ENCODE results near the gene EIF3I. TPM values are rescaled to one million over a fixed set of nuclear protein-coding genes. Genes with fewer than 3 reads are reported as not detected.
A peak's percentile ranks its signal among the peaks of the same experiment; 100 is the strongest.

The EIF3I gene
- polyA plus RNA-seq, 1 of the 3 experiments (the other 2 are of a cell fraction), result 479 TPM

DNA sequence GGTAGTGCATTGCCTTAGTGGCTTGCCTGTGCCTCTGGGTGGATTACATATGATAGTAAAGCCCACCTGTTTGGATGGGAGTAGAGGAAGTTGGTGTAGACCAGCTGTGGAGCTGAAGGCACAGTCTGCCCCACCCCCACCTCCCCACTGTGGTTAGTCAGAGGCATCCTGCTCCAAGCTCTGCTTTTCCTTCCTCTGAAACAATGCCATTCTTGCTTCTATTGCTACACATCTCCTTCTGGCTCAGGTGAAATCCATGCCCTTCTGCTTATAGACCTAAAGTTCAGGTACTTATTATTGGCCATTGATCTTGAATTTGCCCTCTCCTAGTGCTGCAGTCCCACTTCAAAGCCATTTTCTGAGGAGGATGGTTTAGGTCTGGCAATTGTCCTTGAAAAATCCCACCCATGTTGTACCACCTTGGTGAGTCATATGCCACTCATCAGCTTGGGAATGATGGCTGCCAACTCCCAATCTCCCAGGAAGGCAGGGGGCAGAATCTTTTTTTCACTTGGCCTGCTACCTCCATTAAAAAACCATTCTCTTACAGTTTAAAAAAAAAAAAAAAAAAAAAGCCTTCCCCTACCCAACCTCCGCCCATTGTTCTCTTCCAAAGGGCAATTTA, 49.5 kb upstream of the EIF3I start:
- Histone ChIP-seq H3K4me1 (ENCODE audit: control insufficient read depth in 1 of 2, insufficient read depth in 2 of 2, low read depth in 1 of 2, low read length in 1 of 2) (no peaks in the 10 kb centered on the region), H3K79me2 (ENCODE audit: insufficient read depth) (no peaks in the 10 kb centered on the region), H3K27me3 (ENCODE audit: insufficient read depth) (no peaks in the 10 kb centered on the region), H2AFZ (ENCODE audit: low read depth) (no peak overlapping the region), H3K4me3 (ENCODE audit: low read depth in 2 of 2, low read length in 1 of 2) (no peak overlapping the region), H3K36me3 (replicated peaks in 1 of 2; ENCODE audit: control insufficient read depth in 1 of 2, insufficient read depth in 2 of 2, low read length in 1 of 2) (peaks cover 47 to 53% of the 10 kb centered on the region in 2 experiments), H4K20me1 (ENCODE audit: insufficient read depth) (no peaks in the 10 kb centered on the region), H3F3A (replicated peaks; ENCODE audit: insufficient read depth) (peaks cover 19% of the 10 kb centered on the region), H3K9ac (no peak overlapping the region), H3K4me2 (no peak overlapping the region), H3K9me2 (no peaks in the 10 kb centered on the region), H3K27ac (ENCODE audit: low read depth in 2 of 2, low read length in 1 of 2) (no peak overlapping the region), H3K9me3 (no peaks in the 10 kb centered on the region)
- TF ChIP-seq RFX5 (IDR thresholded peaks at IDR 0.05; ENCODE audit: low read length) (no peak), SMC3 (IDR thresholded peaks at IDR 0.05; ENCODE audit: low read depth, low read length) (no peak), JUND (IDR thresholded peaks at IDR 0.05) (no peak), TAF1 (IDR thresholded peaks at IDR 0.05; ENCODE audit: borderline replicate concordance, low read depth, low read length) (no peak), RAD21 (IDR thresholded peaks at IDR 0.05; ENCODE audit: low read length) (no peak), SIN3A (IDR thresholded peaks at IDR 0.05; ENCODE audit: borderline replicate concordance, low read depth, low read length) (no peak), TEAD4 (IDR thresholded peaks at IDR 0.05; ENCODE audit: borderline replicate concordance, insufficient read depth) (no peak), EZH2phosphoT487 (IDR thresholded peaks at IDR 0.05; ENCODE audit: borderline replicate concordance, low read depth) (no peak), ELF1 (IDR thresholded peaks at IDR 0.05) (no peak), MXI1 (IDR thresholded peaks at IDR 0.05; ENCODE audit: low read depth, low read length) (no peak), RXRA (IDR thresholded peaks at IDR 0.05; ENCODE audit: borderline replicate concordance, low read depth) (no peak), EP300 (IDR thresholded peaks at IDR 0.05; ENCODE audit: borderline replicate concordance in 1 of 2, low read depth in 1 of 2, low read length in 1 of 2) (no peak), RCOR1 (IDR thresholded peaks at IDR 0.05; ENCODE audit: low read length) (no peak)
- TF ChIP-seq, protein P1, sequence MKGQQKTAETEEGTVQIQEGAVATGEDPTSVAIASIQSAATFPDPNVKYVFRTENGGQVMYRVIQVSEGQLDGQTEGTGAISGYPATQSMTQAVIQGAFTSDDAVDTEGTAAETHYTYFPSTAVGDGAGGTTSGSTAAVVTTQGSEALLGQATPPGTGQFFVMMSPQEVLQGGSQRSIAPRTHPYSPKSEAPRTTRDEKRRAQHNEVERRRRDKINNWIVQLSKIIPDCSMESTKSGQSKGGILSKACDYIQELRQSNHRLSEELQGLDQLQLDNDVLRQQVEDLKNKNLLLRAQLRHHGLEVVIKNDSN (IDR thresholded peaks at IDR 0.05; ENCODE audit: borderline replicate concordance, low read depth), result no peak
- CTCF ChIA-PET, result interaction anchor here (1.3 kb wide), 1 partner anchor 64 kb away, joined by 5 read pairs; no protein-coding TSS in a partner anchor
- WGBS (ENCODE audit: low lambda C conversion rate), result 96% methylated on average over 1 of the region's 1 CpG
- POLR2A ChIA-PET, result no interaction called here
- no peak for DNase-seq

DNA sequence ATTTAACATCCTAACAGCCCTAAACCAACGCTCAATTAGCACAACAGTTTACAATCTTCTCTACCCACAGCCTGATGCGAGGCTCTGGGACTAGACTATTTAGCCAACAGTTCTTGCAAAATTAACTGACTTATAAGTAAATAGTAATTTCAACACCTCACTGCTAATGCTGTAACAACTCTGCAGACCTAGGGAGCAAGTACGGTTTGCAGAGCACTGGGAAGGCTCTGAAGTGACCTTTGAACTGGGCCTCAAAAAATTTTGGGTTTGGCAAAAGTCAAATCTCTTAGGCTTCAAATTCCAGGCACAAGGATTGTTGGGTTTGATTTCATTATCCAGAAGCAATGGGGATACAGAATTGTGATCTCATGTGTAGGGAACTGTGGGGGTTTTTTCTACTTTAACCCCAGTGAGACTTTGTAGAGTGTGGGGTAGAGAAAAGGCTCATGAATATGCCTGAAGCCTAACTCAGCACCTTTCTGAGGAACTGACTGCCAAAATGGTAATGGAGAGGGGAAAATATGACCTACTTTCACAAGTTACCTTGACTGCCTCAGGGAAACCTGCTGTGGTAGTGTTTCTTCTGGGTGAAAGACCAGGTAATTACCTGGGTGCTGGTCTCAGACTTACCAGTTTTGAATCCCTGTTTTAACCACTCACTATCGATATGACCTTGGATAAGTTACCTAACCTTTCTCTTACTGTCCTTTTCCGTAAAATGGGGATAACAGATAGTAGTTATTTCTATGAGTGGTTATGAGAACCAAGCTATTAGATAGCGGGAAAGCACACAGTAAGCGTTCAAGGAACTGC, 43.6 kb upstream of the EIF3I start:
- H3K4me2 ChIP-seq, result peak overlapping the region; percentile 97; the same call in 1 of the 2 replicates
- H3K9me2 ChIP-seq, result no peaks in the 10 kb centered on the region
- no peak for DNase-seq
- peaks cover 24 to 31% of the 10 kb centered on the region in 2 experiments for H3K36me3 ChIP-seq (replicated peaks in 1 of 2; ENCODE audit: control insufficient read depth in 1 of 2, insufficient read depth in 2 of 2, low read length in 1 of 2)
- peaks cover 35% of the 10 kb centered on the region for H3F3A ChIP-seq (replicated peaks; ENCODE audit: insufficient read depth)
- TF ChIP-seq POLR2AphosphoS5 (IDR thresholded peaks at IDR 0.05; ENCODE audit: low read depth, low read length) (no peak), CHD2 (IDR thresholded peaks at IDR 0.05; ENCODE audit: low read length, partially characterized antibody) (no peak), RXRA (IDR thresholded peaks at IDR 0.05; ENCODE audit: borderline replicate concordance, low read depth) (no peak)
- WGBS (ENCODE audit: low lambda C conversion rate), result 94% methylated on average over 7 of the region's 7 CpGs
- peaks cover 34% of the 10 kb centered on the region for H3K79me2 ChIP-seq (ENCODE audit: insufficient read depth)
- H3K9me3 ChIP-seq, result no peaks in the 10 kb centered on the region
- no peak overlapping the region for H3K9ac ChIP-seq
- peaks cover 6% of the 10 kb centered on the region; the same call in 1 of the 2 replicates for H4K20me1 ChIP-seq (ENCODE audit: insufficient read depth)
- H3K27me3 ChIP-seq (ENCODE audit: insufficient read depth), result no peaks in the 10 kb centered on the region
- ChIA-PET POLR2A (interaction anchor here (1.0 to 2.6 kb wide), 7 partner anchors 22 to 157 kb away, joined by 3 to 16 read pairs (median 6); partner anchors contain the start of genes CCDC28B, IQCC, KPNA6 and MARCKSL1), CTCF (interaction anchor here (1.1 to 1.7 kb wide), 4 partner anchors 17 to 71 kb away, joined by 3 to 4 read pairs (median 3); partner anchors contain the start of gene KPNA6)
- H3K27ac ChIP-seq (ENCODE audit: low read depth in 2 of 2, low read length in 1 of 2), result peak overlapping the region; percentile 90 to 96; a peak in 3 of 4 replicates
- H2AFZ ChIP-seq (ENCODE audit: low read depth), result peak overlapping the region; percentile 77; the same call in 1 of the 2 replicates
- no peak overlapping the region; a peak in 1 of 4 replicates for H3K4me3 ChIP-seq (ENCODE audit: low read depth in 2 of 2, low read length in 1 of 2)
- peaks cover 17 to 20% of the 10 kb centered on the region in 2 experiments; a peak in 3 of 4 replicates for H3K4me1 ChIP-seq (ENCODE audit: control insufficient read depth in 1 of 2, insufficient read depth in 2 of 2, low read depth in 1 of 2, low read length in 1 of 2)

All from SK-N-SH (cell line).